Colon (tissue), 2 donors: ENCODE results near the gene ARHGAP27.

Source experiments
- FAIRE-seq: peaks from 2 replicates; lab custom pipeline; 2012; peaks lifted over from hg19 to GRCh38; lab: Jason Lieb, UNC
- donor health status: control.
- donor health status: control.

The ARHGAP27 gene

GRCh38 chr17:45385331-45385997 is 47.2 kb downstream of the ARHGAP27 start:
- no peak for FAIRE-seq

DNA sequence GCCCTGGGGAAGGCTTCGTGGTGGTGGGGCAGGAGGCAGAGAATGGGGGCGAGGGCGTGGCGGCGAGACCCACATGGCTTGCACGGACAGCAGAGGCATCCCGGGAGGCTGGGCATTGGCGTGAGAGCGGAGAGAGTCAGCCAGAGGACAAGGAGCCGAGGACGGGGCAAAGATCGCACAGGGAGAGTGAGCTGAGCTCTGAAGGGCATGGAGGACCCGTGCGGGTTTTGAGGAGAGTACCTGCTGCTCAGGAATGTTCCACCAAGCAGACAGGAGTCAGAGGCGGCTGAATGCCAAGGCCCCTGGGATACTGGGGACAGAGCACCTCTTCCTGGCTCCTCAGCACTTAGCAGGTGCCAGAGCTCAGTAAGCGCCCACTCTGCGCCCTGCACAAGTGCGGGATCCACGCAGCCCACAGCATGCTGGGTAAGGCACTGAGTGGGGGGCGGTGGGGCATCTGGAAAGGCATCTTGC is 47.8 kb downstream of the ARHGAP27 start:
- no peak for FAIRE-seq

- no peak for FAIRE-seq
These were observed 48.5 kb downstream of the ARHGAP27 start for GRCh38 chr17:45384047-45384788.

- FAIRE-seq: no peak
These were observed 49.7 kb downstream of the ARHGAP27 start for GRCh38 chr17:45383003-45383402.

DNA sequence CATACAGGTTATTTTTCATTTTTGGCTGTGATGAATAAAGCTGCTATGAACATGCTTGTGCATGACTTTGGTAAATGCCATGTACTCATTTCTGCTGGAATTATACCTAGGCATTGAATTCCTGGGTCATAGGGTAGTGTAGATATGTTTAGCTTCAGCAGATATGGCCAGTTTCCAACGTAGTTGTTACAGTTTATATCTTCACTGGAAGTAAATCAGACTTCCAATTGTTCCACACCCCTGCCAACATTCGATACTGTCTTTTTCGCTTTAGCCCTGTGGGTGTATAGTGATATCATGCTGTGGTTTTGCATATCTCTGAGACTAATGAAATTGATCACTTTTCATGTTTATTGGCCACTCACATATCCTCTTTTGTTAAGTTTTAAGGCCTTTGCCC is 50.4 kb downstream of the ARHGAP27 start:
- FAIRE-seq: no peak

DNA sequence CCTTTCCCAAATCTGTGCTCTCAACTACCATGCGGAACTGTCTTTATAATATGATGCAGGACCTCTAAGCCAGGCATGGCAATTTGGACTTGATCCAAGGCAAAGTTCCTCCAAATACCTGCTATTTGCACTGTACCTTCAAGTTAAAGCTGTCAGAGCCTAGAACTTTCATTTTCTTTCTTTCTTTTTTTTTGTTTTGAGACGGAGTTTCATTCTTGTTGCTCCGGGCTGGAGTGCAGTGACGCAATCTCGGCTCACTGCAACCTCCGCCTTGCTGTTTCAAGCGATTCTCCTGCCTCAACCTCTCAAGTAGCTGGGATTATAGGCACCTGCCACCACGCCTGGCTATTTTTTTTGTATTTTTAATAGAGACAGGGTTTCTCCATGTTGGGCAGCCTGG is 51.7 kb downstream of the ARHGAP27 start:
- no peak for FAIRE-seq

GRCh38 chr17:45380046-45380765 is 52.5 kb downstream of the ARHGAP27 start:
- FAIRE-seq: no peak

DNA sequence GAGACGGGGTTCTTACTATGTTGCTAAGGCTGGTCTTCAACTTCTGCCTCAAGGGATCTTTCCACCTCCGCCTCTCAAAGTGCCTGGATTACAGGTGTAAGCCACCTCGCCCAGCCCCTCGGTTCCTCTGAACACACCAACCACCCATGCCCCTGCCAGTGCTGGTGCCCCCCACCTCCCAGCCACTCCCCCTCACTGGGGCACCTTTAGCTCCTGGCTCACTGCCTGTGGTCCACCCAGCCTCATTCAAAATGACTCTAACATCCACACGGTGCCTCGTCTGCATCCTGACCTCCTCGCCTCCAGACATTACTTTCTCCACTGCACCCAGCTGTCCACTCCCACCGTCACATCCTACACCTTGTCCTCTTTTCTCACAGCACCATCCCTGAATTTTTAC is 55.3 kb downstream of the ARHGAP27 start:
- FAIRE-seq: no peak

GRCh38 chr17:45376171-45377005 is 56.3 kb downstream of the ARHGAP27 start:
- no peak for FAIRE-seq

- FAIRE-seq: no peak
These were observed 58.2 kb downstream of the ARHGAP27 start for GRCh38 chr17:45374501-45374900.

- FAIRE-seq: no peak
These were observed 60.3 kb downstream of the ARHGAP27 start for GRCh38 chr17:45372325-45372869.

- FAIRE-seq: no peak
These were observed 61.0 kb downstream of the ARHGAP27 start for GRCh38 chr17:45371414-45372324.

GRCh38 chr17:45370949-45371413 is 61.7 kb downstream of the ARHGAP27 start:
- no peak for FAIRE-seq

DNA sequence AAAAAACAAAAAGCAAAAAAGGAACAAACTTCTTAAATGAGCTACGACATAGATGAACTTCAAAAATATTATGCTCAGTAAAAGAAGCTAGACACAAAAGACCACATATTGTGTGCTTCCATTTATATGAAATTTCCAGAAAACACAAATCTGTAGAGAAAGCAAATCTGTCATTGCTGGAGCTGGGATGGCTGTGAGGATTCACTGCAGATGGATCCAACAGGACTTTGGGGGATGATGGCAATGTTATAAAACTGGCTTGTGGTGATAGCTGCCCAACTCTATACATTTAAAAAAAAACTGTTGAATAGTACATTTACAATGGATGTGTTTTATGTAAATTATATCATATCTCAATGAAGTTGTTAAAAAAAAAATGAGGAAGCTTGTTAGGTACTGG is 63.2 kb downstream of the ARHGAP27 start:
- no peak for FAIRE-seq

DNA sequence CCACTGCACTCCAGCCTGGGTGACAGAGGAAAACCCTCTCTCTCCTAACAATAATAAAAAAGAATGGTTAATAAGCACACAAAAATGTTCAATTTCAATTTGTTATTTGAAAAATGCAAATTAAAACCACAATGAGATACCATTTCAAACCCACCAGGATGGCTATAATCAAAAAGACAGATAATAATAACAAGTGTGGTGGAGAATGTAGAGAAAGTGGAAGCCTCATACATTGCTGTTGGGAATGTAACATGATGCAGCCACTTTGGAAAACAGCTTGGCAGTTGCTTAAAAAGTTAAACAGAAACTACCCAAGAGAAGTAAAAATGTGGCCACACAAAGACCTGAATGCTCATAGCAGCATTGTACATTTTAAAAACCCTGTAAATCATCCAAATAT is 64.0 kb downstream of the ARHGAP27 start:
- FAIRE-seq: no peak

DNA sequence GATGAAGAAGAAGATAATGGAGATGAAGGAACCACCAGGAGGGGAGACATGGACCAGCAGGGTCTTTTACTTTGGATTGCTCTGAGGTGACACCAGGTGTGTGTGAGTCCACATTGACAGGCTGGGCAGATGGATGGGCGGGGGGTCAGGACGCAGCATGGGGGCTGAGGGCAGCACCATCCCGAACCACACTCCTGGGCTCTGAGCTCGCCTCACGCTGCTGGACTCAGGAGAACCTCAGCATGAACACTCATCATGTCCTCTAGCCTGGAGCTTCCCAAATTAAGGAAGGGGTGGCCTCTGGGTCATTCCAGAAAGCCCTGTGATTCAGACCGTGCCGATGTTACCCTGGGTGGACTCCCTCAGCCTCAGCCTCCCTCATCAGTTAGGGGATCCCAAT is 65.5 kb downstream of the ARHGAP27 start:
- no peak for FAIRE-seq

GRCh38 chr17:45366691-45367090 is 66.0 kb downstream of the ARHGAP27 start:
- FAIRE-seq: no peak

- no peak for FAIRE-seq
These were observed 66.6 kb downstream of the ARHGAP27 start for GRCh38 chr17:45366049-45366448.

DNA sequence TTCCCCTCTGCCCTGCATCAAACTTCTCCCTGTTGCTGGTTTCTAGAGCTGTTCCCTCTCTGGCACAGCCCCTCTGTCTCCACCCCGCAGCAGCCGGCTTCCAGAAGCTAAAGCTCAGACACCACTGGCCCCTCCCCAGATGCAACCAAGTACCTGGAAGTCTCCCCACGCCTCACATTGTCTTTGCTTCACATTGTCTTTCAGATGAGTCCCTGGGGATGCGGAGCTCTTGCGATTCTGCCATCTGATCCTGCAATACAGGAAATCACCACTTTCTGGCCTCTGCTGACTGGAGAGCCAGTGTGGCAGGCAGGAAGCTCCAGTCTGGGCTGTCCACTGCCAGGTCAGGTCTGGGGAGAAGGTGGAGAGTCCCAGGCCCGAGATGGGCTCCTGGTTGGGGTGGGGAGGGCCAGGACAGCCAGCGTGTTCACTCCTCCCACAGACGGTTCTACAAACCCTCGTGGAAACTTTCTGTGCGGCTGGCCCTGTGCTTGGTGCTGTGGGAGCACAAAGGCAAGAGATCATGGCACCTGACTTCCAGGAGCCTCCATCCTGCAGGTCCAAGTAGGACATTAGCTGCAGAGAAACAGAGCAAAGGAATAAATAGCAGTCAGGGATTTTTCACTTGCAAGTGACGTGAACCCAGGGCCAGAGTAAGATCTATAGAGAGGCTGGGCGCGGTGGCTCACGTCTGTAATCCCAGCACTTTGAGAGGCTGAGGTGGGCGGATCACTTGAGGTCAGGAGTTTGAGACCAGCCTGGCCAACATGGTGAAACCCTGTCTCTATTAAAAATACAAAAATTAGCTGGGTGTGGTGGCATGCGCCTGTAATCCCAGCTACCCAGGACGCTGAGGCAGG is 67.9 kb downstream of the ARHGAP27 start:
- FAIRE-seq: no peak

DNA sequence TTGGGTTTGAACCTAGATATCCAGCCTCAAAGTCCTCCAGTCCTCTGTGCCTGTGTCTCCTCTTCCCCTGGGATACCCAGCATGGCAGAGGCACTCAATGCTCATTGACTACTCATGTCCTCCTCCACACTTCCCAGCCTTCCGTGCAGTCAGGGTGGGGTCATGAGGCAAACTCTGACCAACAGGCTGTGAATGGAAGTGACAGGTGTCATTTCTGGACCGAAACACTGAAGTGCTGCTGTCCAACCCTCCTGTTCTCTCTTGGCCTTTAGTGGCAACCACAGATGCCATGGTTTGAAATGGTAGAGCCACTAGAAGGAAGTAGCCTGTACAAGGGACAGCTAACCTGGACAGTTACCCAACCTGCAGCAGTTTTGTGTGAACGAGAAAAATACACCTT is 69.2 kb downstream of the ARHGAP27 start:
- FAIRE-seq: no peak
